GM19468 (cell line): ENCODE results near the gene TBC1D32.

Experiments
- ATAC-seq: cut with Tn5 transposase; IDR thresholded peaks from one replicate; pipeline ENCODE4 v1.9.1; 2021; ENCODE audit warnings: mild to moderate bottlenecking, moderate library complexity, moderate number of reproducible peaks; ENCODE audit not compliant: unreplicated experiment; ENCODE audit errors: extremely low read depth

TBC1D32 gene

GRCh38 chr6:121042766-121043165, 291.5 kb downstream of the TBC1D32 start:
- no peak for ATAC-seq

DNA sequence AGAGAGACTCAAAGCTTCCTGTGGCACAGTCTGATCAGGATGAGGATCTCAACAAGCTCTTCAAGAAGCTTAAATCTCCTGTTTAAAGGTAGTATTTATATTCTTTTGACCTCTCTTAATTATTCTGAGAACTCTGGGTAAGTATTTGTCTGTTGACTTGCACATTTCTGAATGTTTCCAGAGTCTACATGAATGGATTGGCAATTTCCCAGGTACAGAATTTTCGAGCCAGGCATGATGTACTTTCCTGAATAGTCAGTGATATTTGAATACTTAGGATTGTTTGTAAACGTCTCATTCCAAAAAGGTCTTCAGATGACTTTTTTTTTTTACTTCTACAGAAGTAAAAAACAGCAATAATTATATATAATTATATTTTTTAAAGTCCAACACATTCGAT, 293.4 kb downstream of the TBC1D32 start:
- ATAC-seq, result no peak

- no peak for ATAC-seq
Measured at GRCh38 chr6:121033091-121033490, 301.2 kb downstream of the TBC1D32 start.

DNA sequence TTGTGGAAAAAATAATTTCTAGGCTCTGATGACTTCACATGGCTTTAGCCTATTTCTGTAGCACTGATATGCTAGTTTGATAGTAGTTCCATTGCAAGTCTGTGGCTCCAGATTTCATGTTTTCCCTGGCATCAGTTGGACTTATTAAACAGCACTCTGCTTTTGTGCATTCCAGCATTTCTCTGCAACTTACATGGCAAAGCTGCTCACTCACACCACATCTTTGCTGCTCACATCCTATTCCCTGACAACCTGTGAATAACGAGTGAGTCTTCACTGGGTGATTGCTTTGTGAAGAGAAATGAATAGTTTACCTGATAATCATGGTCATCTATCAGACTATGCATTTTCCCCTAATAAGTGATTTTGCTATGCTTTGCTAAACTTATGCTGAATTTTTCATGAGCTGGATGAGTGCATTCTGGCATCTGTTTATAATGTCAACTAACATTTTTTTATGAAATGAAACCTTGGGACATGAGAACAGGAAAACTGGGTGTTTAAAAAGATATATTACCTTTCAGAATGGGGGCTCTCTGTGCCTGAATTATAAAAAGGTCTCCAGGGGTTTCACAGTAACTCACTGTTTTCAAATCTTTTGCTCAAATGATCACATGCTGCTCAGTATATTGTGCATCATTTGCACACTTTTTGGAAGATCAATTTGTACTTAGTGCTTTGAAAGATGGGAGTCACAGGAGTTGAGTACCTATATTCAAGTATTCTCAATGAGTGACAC, 301.8 kb downstream of the TBC1D32 start:
- no peak for ATAC-seq
